Ishikawa (cell line): ENCODE results near the gene RAD51B.

Source experiments
- CEBPB ChIP-seq: IDR thresholded peaks from 2 replicates; pipeline ENCODE4 v1.6.1; 2012
- CREB1 ChIP-seq: IDR thresholded peaks from 2 replicates; pipeline ENCODE4 v1.6.1; 2012; ENCODE audit warnings: low read depth
- EGR1 ChIP-seq: IDR thresholded peaks from 2 replicates; pipeline ENCODE4 v1.6.1; 2012
- EP300 ChIP-seq: IDR thresholded peaks from 2 replicates; pipeline ENCODE4 v1.6.1; 2012; ENCODE audit warnings: borderline replicate concordance
- MAX ChIP-seq: IDR thresholded peaks from 2 replicates; pipeline ENCODE4 v1.6.1; 2012
- RAD21 ChIP-seq: IDR thresholded peaks from 2 replicates; pipeline ENCODE4 v1.6.1; 2012; ENCODE audit warnings: low read depth
- REST ChIP-seq: IDR thresholded peaks from 2 replicates; pipeline ENCODE4 v1.6.1; 2012; ENCODE audit warnings: low read depth, mild to moderate bottlenecking
- TAF1 ChIP-seq: IDR thresholded peaks from 2 replicates; pipeline ENCODE4 v1.6.1; 2012; ENCODE audit warnings: low read depth, mild to moderate bottlenecking
- TCF12 ChIP-seq: IDR thresholded peaks from 2 replicates; pipeline ENCODE4 v1.6.1; 2012; ENCODE audit warnings: low read depth
- USF1 ChIP-seq: IDR thresholded peaks from 2 replicates; pipeline ENCODE4 v1.6.1; 2012
- YY1 ChIP-seq: IDR thresholded peaks from 2 replicates; pipeline ENCODE4 v1.6.1; 2012; ENCODE audit warnings: low read depth
- ZBTB7A ChIP-seq: IDR thresholded peaks from 2 replicates; pipeline ENCODE4 v1.6.1; 2012; ENCODE audit warnings: low read depth

- TF ChIP-seq CEBPB: no peak
- no peak for TF ChIP-seq CREB1
- TF ChIP-seq REST: no peak
- TF ChIP-seq TAF1: no peak
- no peak for TF ChIP-seq RAD21
- no peak for TF ChIP-seq YY1
- no peak for TF ChIP-seq EP300
- no peak for TF ChIP-seq USF1
- no peak for TF ChIP-seq MAX
- TF ChIP-seq TCF12: no peak
- TF ChIP-seq ZBTB7A: no peak
- TF ChIP-seq EGR1: no peak
Measured at GRCh38 chr14:68407825-68408224, 588.2 kb downstream of the RAD51B start.
